Adrenal gland (tissue), 5 donors: Measurements from ENCODE around the gene DNAJC5.

Source experiments
- POLR2A ChIP-seq, 2 donors: fragments of 450-650 bp; IDR thresholded peaks; one replicate each; pipeline ENCODE4 v1.6.1; 2017; ENCODE audit warnings: antibody characterized with exemption in 2 of 2, mild to moderate bottlenecking in 2 of 2, moderate library complexity in 1 of 2
- TF ChIP-seq, protein P1 (sequence below), 6 experiments: fragments of 450-650 bp in 4 of 6; fragments of 200-600 bp in 2 of 6; sonication (generic) in 1 of 6; IDR thresholded peaks; 1 replicate in 5 of 6; 2 replicates in 1 of 6; pipeline versions ENCODE4 v1.5.1 to v1.8.0; 2016 to 2021; ENCODE audit warnings: antibody characterized with exemption in 6 of 6, mild to moderate bottlenecking in 2 of 6, moderate library complexity in 1 of 6
- donor health status: DM: no; HTN: no; CAD: no.

DNA sequence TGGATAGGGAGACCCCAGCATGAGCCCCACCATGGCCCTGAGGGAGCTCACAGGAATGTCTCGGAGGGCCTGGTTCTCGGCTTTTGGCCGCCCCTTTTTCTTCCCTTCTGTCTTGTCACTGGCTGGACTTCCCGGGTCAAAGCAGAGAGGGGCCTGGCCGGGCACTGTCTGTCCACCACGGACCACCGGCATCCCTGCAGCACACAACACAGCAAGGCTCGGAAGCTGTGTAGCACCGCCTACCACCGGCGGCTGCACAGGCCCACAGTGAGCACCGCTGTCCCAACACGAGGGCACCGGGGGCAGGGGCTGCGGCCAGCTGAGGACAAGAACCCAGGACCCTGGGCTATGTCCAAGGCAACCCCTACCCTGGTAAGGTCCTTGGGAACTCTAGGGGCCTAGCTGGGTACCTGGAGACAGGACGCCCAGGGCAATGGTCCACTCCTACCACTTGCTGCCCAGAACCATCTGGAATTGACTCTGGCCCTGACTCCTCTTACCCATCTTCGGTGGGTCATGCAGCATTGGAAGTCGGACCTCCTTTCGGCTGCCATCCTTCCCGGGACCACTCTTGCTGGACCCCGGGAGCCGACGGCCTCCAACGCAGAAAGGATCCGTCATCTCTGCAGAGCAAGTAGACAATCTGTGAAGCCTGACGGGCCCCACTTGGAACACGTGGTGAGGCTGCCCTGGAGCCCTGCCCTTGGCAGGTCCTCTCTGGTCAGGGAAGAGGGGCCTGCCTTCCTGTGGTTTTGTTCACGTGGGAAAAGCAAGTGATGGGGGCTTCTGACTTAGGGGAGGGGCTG, 72.6 kb downstream of the DNAJC5 start:
- TF ChIP-seq, protein P1, sequence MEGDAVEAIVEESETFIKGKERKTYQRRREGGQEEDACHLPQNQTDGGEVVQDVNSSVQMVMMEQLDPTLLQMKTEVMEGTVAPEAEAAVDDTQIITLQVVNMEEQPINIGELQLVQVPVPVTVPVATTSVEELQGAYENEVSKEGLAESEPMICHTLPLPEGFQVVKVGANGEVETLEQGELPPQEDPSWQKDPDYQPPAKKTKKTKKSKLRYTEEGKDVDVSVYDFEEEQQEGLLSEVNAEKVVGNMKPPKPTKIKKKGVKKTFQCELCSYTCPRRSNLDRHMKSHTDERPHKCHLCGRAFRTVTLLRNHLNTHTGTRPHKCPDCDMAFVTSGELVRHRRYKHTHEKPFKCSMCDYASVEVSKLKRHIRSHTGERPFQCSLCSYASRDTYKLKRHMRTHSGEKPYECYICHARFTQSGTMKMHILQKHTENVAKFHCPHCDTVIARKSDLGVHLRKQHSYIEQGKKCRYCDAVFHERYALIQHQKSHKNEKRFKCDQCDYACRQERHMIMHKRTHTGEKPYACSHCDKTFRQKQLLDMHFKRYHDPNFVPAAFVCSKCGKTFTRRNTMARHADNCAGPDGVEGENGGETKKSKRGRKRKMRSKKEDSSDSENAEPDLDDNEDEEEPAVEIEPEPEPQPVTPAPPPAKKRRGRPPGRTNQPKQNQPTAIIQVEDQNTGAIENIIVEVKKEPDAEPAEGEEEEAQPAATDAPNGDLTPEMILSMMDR (IDR thresholded peaks at IDR 0.05), result no peak
- no peak for TF ChIP-seq POLR2A (IDR thresholded peaks at IDR 0.05)
